Stimulated activated CD8-positive, alpha-beta memory T cell treated with anti-CD3 and anti-CD28 coated beads, Interleukin-15, amount 100 ng/mL, for 4 hours (primary cell): ENCODE results near the gene NR1D1.
"Not testable (repeated sequence)": the region's sequence is repeated elsewhere in the genome, so short reads cannot be mapped to it uniquely, and the experiment has no call there.

Experiments used
- DNase-seq, 2 donors: peaks; one replicate each; pipeline ENCODE4 v3.0.0-alpha.2; 2020; ENCODE audit warnings: low read depth in 2 of 2

The NR1D1 gene

DNA sequence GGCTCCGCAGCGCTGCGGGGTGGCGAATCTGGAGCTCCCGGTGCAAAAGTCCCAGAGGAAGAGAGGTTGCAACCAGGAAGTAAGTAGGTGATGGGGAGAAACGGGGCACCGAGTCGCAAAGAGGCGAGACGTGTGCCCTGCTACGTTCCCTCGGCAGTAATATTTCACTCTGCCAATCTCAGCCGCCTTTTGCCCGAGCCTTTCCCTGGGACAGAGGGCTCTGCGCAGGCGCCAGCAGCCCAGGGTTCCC, at the start of gene NR1D1:
Gene NR1D1 (minus strand): TSS at position 171 of the 250 bp plus-strand sequence. CDS start 495 bp downstream, outside the sequence.
- DNase-seq, result no peak

DNA sequence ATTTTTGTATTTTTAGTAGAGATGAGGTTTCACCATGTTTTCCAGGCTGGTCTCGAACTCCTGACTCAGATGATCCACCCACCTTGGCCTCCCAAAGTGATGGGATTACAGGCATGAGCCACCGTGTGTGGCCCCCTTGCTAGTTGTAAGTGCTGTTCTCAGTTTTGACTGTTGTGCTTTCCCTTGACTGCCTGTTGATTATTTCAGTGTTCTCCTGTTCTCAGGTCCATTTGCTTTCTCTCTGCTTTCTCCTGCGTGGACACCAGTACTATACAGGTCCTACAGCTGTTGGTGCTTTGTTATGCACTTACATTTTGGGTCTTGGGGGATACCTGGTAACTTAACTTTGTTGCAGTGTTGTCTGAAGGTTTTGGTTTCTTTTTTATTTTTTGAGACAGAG, 48.1 kb upstream of the NR1D1 start:
- no peak for DNase-seq

DNA sequence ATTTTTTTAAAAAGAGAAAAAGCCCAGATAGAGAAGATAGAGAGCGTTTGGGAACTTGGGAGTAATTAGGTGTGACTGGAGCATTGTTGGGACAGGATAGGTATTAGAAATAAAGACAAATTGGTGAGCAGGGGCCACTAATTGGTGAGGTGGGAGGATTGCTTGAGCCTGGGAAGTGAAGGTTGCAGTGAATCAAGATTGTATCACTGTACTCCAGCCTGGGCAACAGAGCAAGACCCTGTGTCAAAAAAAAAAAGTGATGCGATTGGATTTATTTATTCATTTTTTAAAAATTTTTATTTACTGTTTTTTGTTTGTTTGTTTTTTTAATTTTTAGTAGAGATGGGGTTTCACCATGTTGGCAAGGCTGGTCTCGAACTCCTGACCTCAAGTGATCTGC, 45.1 kb upstream of the NR1D1 start:
- DNase-seq, result no peak

DNA sequence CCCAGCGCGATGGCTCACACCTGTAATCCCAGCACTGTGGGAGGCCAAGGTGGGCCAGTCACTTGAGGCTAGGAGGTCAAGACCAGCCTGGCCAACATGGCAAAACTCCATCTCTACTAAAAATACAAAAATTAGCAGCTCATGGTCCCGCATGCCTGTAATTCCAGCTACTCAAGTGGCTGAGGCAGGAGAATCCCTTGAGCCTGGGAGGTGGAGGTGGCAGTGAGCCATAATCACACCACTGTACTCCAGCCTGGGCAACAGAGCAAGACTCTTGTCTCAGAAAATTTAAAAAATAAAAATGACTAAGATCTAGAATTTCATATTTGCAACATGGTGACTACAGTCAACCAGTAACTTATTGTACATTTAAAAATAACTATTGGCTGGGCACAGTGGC, 42.8 kb upstream of the NR1D1 start:
- not testable (repeated sequence) for DNase-seq

DNA sequence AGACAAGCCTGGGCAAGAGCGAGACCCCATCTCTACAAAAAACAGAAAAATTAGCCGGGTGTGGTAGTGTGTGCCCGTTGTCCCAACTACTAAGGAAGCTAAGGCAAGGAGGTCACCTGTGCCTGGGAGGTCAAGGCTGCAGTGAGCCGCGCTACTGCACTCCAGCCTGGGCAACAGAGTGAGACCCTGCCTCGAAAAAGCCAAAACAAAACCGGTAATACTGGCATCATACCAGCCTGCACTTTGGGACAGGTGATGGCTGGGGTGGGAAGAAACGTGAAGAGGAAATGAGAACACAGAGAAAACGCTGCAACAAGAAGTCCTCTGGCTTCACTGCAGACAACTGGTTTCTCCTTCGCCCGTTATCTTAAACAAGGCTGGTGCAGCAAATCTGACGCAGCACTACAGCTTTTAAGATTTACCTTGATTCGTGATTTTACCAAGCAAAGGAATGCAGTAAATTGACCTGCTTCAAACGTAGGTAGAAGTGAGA, 39.2 kb upstream of the NR1D1 start:
- DNase-seq, result no peak

DNA sequence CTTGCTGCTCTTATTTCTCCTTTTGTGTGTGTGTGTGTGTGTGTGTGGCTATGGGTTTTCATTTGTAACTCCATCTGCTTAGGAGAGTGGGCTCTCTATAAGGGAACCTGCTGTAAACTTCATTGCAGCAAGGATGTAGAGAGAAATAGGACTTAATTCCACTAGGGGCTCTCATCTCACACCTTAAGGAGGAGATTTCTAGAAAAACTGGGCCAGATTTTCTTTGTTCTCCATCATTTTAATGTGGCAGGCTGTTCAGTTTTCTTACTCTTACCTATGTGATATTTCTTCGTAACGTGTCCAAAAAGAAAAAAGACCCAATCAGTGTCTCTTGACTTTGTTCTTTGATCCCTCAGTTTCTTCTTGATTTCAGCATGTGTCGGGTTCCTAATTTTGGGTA, 35.4 kb upstream of the NR1D1 start:
- no peak for DNase-seq

DNA sequence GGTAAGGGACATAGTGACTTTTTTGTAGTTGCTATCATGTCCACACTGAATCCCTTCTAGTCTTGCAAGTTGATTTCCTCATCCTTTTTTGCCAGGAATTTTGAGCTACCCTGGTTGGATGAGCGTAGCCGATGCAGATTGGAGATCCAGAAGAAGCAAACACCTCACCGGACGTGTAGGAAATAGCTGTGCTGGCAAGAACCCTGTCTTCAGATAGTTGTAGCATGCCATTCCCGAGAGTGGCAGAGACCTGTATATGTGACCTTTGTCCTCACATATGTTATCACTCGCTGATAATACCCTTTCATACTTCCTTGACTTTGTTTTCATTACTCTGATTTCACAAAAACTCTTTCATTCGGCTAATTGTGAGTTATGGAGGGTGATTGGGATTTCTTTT, 33.8 kb upstream of the NR1D1 start:
- DNase-seq, result no peak

DNA sequence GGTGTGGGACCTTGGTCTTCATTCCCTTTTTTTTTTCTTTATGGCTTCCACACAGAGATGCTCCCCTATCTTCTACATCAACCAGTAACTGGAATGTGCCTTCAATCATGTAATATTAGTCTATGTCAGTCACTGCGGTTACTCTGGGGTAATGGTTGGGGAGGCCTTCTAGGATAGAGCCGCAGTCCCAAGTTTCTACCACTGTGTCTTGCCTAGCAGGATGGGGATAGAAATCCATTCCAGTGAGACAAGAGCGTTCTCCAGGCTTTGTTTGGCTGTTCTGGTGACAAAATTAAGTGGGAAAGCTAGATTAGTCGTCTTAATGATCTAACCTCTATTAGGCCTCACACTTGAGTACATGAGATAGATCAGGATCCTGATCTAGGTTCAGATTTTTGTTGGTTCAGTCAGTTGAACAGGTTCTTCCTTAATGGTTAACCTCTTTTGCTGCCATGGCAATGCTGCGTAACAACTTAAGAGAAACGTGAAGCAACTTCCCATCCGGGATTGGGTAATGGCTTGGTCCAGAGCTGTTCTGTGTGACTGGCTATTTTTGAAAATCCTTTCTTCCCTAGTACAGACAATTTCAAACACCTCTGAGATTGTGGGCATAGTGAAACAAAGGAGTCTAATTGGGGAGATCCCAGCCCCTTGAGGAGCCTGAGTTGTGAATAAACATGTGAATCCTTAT, 30.1 kb upstream of the NR1D1 start:
- DNase-seq, result no peak

DNA sequence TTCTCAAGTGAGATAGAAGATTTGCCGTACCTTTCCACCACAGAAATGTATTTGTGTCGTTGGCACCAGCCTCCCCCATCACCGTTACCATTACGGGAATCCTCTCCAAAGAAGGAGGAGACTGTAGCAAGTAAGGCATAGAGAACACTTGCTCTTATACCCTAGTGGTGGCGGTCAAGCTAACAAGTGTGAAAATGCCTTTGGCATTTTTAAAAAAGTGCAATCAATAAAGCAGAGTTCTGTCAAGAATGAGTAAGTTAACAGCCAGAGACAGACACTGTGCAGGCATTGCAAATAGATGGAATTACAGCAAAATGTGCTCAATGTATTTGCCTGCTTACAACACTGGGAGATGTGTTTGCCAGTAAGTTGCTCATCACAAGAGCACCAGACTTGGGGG, 29.1 kb upstream of the NR1D1 start:
- DNase-seq, result no peak

DNA sequence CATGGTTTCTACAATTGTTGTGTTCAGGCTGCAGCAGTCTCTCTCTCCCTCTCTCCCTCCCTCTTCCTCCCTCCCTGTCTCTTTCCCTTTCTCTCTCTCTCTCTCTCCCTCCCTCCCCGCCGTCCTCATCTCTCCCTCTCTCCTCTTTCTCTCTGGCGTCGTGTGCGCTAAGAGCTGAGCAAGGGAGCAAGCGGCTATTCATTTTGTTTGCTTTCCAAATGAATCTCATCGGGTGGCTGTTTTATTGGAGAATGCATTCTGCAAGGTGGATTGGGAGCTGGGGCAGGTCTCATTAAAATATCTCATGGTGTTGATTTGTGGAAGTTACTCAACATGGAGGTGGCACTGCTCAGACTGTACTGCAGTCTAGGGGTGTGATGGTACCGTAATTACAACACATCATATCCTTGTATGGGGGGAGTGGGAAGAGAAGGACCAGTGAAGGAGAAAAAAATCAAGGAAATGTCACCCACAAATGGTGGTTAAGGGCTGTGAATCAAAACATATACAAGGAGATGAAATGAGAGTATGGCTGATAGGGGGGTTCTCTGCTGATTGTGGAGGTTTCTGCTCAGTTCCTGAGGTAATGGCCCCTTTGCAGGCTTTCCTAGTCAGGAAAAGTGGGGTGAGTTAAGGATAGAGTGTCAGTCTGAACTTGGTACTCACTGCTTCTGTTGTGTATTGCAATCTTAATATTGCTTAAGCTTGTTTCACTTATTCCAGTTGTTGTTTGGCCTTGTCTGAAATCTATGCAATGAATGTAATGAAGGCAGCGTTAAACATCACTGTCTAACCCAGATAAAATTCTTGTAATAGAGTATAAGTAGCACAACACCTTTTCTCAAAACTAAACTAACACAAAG, 24.1 kb upstream of the NR1D1 start:
- no peak for DNase-seq

DNA sequence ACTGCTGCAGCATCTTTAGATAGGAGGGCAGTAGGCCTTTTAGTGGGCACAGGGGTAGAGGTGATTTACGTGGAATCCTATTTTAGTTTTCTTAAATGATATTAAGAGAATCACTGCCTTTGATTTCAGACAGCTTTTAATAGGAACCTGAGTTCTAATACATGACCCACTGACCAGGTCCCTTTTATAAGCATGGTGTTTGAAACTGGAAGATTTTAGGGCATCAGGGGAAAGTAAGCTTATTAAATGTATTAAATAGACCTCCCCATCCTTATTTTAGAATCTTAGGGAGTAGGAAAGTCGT, 23.4 kb upstream of the NR1D1 start:
- DNase-seq, result no peak

DNA sequence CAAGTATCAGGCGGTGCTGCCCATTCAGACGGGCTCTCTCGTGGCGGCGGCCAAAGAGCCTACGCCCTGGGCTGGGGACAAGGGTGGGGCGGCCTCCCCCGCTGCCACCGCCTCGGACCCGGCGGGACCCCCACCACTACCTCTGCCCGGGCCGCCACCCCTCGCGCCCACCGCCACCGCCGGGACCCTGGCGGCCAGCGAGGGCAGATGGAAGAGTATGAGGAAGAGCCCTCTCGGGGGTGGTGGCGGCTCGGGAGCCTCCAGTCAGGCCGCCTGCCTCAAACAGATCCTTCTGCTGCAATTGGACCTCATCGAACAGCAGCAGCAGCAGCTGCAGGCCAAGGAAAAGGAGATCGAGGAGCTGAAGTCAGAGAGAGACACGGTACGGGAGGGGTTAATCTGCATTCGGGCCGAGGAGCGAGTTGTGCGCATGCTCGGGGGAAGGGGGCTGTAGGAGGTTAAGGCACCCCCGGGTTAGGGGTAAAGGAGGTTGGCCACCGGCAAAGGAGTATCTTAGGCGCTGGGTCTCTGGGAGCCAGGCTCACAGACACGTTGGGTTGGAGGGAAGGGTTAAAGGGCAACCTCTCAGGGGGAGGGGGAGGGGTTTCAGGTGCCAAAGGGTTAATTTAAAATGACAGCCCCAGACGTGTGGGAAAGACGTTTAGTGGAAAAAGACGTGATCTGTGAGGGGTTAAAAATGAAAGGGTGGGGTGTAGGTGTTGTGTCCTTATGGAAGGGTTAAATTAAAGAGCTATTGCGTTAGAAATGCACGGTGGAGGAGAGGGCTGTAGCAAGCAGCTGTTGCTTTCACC, 22.8 kb upstream of the NR1D1 start:
- DNase-seq, result no peak

DNA sequence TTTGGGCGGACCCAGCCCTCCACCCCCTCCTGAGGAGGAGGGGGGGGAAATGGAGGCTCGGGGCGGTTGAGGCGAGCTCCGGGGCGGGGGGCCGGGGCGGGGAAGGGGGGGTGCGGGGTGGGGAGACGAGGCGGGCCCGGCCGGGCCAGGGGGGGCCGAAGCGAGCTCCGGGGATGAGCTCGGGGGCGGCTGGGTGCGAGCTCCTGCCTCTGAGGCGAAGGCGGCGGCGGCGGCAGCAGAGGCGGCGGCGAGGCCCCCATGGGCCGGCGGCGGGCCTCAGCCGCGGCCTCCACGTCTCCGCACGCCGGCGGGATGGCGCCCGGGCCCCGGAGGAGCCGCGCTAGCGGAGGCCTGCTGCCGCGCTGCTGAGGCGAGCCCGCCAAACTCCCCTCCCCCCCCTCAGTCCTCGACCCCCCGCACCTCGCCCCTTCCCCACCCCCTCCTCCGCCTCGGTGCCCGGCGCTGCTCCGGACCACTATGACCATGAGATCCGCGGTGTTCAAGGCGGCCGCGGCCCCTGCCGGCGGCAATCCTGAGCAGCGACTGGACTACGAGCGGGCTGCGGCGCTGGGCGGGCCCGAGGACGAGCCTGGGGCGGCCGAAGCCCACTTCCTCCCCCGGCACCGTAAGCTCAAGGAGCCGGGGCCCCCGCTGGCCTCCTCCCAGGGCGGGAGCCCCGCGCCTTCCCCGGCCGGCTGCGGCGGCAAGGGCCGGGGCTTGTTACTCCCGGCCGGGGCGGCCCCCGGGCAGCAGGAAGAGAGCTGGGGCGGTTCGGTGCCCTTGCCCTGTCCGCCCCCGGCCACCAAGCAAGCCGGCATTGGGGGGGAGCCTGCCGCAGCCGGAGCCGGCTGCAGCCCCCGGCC, 22.0 kb upstream of the NR1D1 start:
- DNase-seq, result no peak

DNA sequence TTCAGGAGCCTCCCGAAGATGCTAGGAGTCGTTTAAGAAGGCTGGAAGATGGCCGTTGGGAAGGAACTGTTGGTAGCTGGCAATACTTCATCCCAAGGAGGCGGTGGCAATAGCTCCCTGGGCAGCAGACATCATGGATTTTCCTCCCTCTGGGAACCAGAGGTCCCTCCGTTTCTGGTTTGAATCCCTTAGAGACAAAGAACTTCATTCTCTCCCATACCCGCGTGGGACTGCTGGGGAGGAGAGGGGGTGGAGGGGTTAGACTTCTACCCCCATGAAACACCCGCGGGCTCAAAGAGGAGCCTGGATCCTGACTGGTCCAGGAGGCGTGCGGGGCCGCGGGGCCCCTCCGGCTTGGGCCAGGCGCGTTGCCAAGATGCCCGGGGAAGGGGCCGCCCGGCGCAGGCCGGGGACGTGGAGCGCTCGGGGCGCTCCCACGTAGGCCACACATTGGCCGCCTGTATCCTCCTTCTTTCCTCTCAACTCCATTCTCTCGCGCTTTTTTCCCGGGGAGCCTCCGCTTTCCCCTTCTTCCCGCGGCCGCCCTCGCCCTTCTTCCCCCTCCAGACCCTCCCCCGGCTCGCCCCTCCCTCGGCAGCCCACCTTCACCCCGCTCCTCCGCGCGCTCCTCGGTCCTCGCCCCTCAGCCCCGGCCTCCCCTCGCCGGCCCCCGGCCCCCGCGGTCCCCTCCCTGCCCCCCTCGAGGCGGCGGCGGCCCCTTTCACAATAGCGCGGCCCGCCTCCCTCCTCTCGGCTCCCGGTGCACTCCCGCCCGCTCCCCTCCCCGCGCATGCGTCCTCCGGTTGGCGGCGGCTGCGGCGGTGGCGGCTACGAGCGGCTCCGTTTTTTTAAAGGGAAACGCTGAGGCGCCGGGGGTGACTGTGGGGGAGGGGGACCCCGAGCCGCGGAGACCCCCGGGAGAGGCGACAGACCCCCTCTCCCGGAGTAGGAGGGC, 21.1 kb upstream of the NR1D1 start, which contains the start of gene MSL1:
Gene MSL1 (plus strand): TSS at position 791 of the 955 bp plus-strand sequence. CDS start 642 bp downstream, outside the sequence.
- DNase-seq, result peak; percentile 71 to 78

DNA sequence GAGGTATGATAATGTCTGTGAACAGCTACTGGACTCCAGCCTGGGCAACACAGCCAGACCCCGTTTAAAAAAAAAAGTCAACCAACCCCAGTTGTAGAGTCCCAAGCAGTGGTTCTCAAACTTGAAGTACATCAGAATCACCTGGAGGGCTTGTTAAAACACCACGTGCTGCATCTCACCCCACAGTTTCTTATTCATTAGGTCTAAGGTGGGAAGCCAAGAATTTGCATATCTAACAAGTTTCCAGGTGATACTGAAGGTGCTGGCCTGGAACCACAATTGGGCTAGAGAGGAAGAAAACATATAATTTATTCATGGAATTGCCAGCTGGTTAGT, 14.7 kb upstream of the NR1D1 start:
- DNase-seq, result no peak

DNA sequence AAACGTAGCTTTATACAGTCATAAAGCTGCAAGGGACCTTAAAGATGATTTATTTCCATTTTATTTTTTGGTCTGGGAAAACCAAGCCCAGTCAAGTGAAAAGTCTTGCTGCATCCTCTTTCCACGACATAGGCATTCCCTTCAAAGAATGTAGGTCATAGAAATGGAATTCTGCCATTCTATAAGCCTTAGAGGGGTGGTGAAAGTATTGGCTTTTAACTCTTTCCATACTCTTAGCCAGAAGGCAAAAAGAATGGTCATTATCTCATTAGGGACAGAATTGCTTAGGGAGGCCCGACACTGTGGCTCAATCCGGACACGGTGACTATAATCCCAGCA, 13.5 kb upstream of the NR1D1 start:
- no peak for DNase-seq

DNA sequence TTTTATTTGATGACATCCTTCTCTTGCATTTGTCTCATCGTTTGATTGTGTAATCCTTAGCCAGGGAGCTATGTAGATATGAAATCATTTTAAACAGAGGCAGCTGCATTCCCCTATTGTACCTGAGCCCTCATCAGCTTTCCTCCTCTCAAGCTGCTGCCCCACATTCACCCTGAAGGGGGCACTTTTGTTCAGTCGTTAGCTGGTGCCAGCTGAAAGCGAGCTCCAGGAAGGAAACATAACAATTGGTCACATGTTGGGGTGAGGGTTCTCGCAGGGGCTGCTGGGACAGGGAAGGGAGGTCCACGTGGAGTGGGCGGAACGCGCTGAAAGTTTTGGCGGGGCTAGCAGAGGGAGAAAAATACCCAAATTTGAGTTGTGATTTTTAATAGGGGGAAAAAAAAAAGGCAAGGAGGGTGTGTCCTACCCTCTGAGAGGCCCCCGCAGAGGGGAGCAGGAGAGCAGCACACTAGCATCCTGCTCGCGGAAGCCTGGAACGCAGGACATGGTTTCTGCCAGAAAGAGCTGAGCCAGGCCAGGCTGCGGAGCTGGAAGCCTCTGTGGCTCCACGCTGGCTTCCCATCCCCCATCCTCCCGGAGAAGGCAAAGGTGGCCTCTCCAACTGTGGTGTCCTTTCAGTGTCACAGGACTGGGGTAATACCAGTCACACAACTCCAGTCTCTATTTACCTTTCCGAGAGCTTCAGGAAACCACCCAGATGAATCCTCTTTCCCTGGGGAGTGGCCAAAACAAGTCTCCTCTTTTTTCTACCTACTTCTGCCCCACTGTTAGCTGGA, 12.9 kb upstream of the NR1D1 start:
- DNase-seq, result peak; percentile 74 to 91

DNA sequence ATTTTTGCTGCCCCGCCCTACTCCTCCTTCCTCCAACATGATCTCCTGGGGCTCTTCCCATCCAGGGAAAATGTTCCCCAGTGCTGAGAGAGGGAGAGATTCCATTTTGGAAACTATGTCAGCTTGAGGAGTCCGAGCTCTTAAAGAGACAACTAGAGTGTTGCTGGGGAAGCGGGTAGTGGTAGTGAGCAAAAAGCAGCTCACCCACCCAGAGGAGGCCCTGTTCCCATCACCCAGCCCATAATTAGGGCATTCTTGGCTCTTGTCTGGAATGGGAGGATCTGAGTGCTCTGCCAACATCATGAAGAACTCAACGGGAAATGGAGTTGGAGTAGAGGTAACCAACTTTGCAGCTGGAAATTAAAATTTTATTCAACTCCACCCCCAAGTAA, 12.3 kb upstream of the NR1D1 start:
- DNase-seq, result no peak

DNA sequence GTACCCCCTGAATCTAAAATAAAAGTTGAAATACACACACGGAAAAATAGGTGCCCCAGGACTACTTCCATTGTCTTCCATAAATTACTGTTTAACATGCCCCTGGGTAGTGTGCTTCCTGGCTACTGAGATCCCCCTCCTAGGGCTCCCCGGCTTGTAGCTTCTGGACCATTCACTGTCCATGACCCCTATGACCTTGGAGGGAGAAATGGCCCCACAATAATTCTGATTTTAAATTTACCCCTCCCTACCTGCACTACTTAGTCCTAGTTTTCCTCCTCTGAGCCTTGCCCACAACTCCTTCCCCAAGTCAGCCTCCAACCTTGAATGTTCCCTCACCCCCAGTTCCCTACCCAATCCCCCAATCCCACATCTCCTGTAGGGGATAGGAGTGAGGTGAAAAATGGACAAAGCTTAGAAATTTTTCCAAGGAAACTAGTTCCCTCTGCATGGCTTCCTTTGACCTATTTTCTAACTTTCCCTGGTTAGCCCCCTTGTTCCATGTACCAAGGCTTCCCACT, 11.9 kb upstream of the NR1D1 start:
- no peak for DNase-seq
